Large intestine (tissue), 12 donors: ENCODE measurements around the gene CNGA2. TPM values are rescaled to one million over a fixed set of nuclear protein-coding genes. Genes with fewer than 3 reads are reported as not detected.
"Not testable (repeated sequence)": the region's sequence is repeated elsewhere in the genome, so short reads cannot be mapped to it uniquely, and the experiment has no call there.

ENCODE experiments used
- DNase-seq, 2 donors: peaks; one replicate each; pipeline versions ENCODE4 v3.0.0 to v3.0.0-alpha.2; 2013
- H3K27ac ChIP-seq: one replicate; pipeline ENCODE4 v1.5.1; 2013; ENCODE audit warnings: low read length
- H3K27me3 ChIP-seq: 2 replicates; pipeline ENCODE4 v1.6.1; 2013; ENCODE audit warnings: low read length; ENCODE audit not compliant: control insufficient read depth, insufficient read depth
- H3K36me3 ChIP-seq: 2 replicates; pipeline ENCODE4 v1.6.1; 2013; ENCODE audit warnings: low read length; ENCODE audit not compliant: control insufficient read depth, insufficient read depth
- H3K4me1 ChIP-seq: one replicate; pipeline ENCODE4 v1.6.1; 2013; ENCODE audit warnings: low read length; ENCODE audit not compliant: control insufficient read depth, insufficient read depth
- H3K4me3 ChIP-seq: one replicate; pipeline ENCODE4 v1.5.1; 2013; ENCODE audit warnings: low read length
- H3K9me3 ChIP-seq: one replicate; pipeline ENCODE4 v1.6.1; 2013; ENCODE audit warnings: mild to moderate bottlenecking, low read depth, low read length, moderate library complexity; ENCODE audit not compliant: control insufficient read depth
- WGBS: methylation state at CpG from one replicate; pipeline ENCODE4 v1.1.5; 2013; ENCODE audit warnings: low lambda C conversion rate; ENCODE audit not compliant: insufficient coverage; 5-methylcytosine and 5-hydroxymethylcytosine counted together
- long read RNA-seq, 11 donors: transcript quantifications; one replicate each; lab custom pipeline, GENCODE V29; 2026
- polyA plus RNA-seq: library from polyadenylated mRNA; unstranded; fragments of 120-200 nt; gene quantifications from one replicate; pipeline ENCODE4 v1.2.1, GENCODE V29; 2013

Gene CNGA2
- polyA plus RNA-seq = not detected
- long read RNA-seq, donor 1 = 0 reads
- long read RNA-seq, donor 2 = 0 reads
- long read RNA-seq, donor 3 = 0 reads
- long read RNA-seq, donor 4 = 0 reads
- long read RNA-seq, donor 5 = 0 reads
- long read RNA-seq, donor 6 = 0 reads
- long read RNA-seq, donor 7 = 0 reads
- long read RNA-seq, donor 8 = 0 reads
- long read RNA-seq, donor 9 = 0 reads
- long read RNA-seq, donor 10 = 0 reads
- long read RNA-seq, donor 11 = 0 reads

DNA sequence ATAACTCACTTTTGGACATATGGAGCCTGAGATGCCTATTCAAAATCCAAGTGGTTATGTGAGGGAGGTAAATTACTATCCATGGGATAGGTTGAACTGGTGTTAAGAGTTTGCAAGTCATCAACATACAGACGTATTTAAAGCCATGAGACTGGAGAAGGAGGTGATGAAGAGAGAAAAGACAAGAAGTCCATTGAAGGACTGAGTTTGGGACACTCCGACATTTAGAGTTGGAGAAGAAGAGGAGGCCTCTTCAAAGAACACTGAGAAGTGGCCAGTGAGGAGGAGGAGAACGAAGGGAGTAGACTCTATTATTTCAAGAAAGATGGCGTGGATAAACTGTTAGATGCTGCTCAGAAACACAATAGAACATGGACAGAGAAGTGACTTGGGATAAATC lies at the start of gene CNGA2:
CNGA2 (plus strand) TSS at position 301 of the 400 bp plus-strand sequence. CDS start 3,738 bp downstream, outside the sequence.
- no peak within 1 kb of the TSS for H3K27ac ChIP-seq

DNA sequence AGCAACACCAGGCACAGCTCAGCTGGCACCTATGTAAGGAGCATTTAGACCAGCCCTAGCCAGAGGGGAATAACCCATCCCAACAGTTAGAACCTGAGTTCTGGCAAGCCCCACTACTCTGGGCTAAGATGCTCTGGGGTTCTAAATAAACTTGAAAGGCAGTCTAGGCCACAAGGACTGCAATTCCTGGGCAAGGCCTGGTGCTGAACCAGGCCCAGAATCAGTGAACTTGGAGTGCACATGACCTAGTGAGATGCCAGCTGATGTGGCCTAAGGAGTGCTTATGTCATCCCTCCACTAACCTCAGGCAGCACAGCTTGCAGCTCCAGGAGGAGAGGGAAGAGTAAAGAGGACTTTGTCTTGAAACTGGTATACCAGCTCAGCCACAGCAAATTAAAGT lies 46.9 kb upstream of the CNGA2 start:
- H3K9me3 ChIP-seq = no peaks in the 10 kb centered on the region
- no peaks in the 10 kb centered on the region for H3K4me1 ChIP-seq
- no peak for DNase-seq

More for the DNA sequence above, at the start of gene CNGA2:
- Histone ChIP-seq H3K27me3 (no peaks in the 10 kb centered on the region), H3K36me3 (no peaks in the 10 kb centered on the region), H3K4me3 (no peak within 1 kb of the TSS), H3K9me3 (no peaks in the 10 kb centered on the region), H3K4me1 (no peaks in the 10 kb centered on the region)
- no peak for DNase-seq
- no CpG with 5 or more reads among the region's 4 CpGs for WGBS

DNA sequence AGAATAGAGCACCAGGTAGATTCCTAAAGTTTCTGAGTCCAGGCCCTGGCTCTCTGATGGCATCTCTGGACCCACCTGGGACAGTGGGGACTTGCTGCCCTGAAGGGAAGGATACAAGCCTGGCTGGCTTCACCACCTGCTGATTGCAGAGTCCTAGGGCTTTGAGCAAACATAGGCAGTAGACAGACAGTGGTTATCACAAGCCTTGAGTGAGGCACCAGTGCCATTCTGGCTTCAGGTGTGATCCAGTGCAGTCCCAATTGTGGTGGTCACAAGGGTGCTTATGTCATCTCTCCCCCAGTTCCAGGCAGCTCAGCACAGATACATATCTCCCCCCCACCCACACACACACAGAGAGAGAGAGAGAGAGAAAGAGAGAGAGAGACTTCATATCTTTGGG lies 45.9 kb upstream of the CNGA2 start:
- no peak for DNase-seq
- H3K4me1 ChIP-seq = no peaks in the 10 kb centered on the region
- no peaks in the 10 kb centered on the region for H3K36me3 ChIP-seq
- no peaks in the 10 kb centered on the region for H3K9me3 ChIP-seq
- H3K27ac ChIP-seq = no peak overlapping the region
- no peak overlapping the region for H3K4me3 ChIP-seq
- no peaks in the 10 kb centered on the region for H3K27me3 ChIP-seq

More for the DNA sequence above, 46.9 kb upstream of the CNGA2 start:
- no peak overlapping the region for H3K4me3 ChIP-seq
- H3K36me3 ChIP-seq = no peaks in the 10 kb centered on the region
- no peaks in the 10 kb centered on the region for H3K27me3 ChIP-seq
- H3K27ac ChIP-seq = no peak overlapping the region

DNA sequence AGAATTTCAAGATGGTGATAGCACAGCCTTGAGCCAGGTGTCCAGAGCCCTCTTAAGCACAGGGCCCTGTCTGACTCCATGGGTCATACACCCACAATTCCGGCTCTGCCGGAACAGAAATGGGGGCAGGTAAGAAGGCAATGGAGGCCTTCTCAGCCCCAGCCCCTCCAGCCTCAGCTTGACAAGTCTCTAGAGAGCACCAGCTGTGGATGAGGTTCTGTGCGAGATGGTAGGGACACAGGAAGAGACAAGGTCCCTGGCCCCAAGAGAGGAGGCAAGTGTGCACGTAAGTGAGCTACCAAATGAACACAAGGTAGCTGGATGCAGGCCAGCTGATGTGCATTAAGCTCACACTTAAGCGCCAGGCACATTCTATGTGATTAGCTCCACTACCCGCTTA lies 41.7 kb upstream of the CNGA2 start:
- no peak for DNase-seq
- WGBS = no CpG with 5 or more reads among the region's 6 CpGs
- no peak overlapping the region for H3K4me3 ChIP-seq
- peaks cover 12% of the 10 kb centered on the region for H3K27me3 ChIP-seq
- no peaks in the 10 kb centered on the region for H3K4me1 ChIP-seq
- H3K9me3 ChIP-seq = no peaks in the 10 kb centered on the region
- no peak overlapping the region for H3K27ac ChIP-seq
- H3K36me3 ChIP-seq = no peaks in the 10 kb centered on the region

DNA sequence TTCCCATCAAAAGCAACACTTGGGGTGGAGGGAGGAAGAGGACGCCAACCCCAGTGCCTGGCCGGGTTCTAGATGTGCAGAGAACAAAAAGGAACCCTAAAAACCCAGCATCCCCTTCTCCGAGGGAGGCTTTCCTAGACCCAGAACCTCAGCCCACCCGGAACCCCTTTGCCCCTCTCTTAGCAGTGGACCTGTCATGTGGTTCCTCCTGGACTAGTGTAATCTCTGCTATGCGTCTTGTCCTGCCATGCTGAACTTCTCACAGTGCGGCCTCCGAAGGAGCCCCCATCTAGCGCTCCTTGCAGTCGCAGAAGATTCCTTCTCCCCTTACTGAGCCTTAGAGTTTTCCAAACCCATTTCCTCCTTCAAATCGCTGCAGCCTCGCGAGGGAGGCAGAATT lies 40.4 kb upstream of the CNGA2 start:
- Histone ChIP-seq H3K9me3 (no peaks in the 10 kb centered on the region), H3K4me3 (no peak overlapping the region), H3K27me3 (peaks cover 12% of the 10 kb centered on the region), H3K27ac (no peak overlapping the region), H3K36me3 (no peaks in the 10 kb centered on the region), H3K4me1 (no peaks in the 10 kb centered on the region)
- no peak for DNase-seq
- no CpG with 5 or more reads among the region's 12 CpGs for WGBS

DNA sequence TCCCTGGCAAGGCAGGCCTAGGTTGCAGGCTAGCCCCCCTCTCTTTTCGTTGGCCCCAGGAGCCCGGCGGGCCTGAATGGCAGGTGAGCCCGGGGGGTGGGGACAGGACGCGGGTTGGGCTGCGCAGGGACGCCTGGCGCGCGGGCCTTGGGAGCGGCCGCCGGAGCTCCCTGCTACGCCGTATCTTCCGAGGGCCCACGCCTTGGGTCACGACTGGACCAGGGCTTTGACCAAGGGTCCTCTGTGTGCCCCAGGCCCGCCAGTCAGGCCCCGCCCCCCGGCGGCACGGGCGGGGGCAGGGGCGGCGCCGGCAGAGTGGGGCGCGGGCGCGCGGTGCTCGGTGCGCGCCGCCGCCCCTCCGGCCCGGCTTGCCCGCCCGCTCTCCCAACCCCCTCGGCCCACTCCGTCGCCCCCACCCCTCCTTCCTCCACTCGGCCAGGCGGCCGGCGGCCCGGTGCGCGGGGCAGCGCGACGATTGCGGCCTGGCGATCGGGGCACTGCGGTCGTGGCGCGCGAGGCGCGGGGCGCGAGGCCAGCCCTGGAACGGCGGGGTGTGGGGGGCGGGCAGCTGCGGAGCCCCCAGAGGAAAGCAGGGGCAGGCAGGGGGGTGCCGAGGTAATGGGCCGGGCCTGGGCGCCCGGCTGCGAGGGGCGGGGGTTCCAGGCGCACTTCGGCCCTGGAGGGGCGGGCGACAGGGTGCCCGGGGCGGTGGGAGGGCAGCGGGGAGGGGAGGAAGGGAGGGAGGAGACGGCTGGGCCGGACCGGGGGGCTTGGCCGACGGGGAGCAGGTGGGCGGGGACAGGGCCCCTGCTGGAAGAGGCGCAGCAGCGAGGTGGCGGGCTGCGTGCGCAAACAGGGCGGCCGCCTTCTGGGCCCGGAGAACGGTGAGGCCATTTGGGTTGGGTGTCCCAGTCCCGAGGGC lies 39.6 kb upstream of the CNGA2 start, which contains the start of gene PRRG3:
PRRG3 (plus strand) TSS at position 798 of the 922 bp plus-strand sequence. CDS start 3,357 bp downstream, outside the sequence.
- no peaks in the 10 kb centered on the region for H3K9me3 ChIP-seq
- peaks cover 12% of the 10 kb centered on the region for H3K27me3 ChIP-seq
- no peak for DNase-seq
- no CpG with 5 or more reads among the region's 100 CpGs for WGBS
- H3K4me3 ChIP-seq = no peak within 1 kb of the TSS
- H3K36me3 ChIP-seq = no peaks in the 10 kb centered on the region
- no peak within 1 kb of the TSS for H3K27ac ChIP-seq
- no peaks in the 10 kb centered on the region for H3K4me1 ChIP-seq

DNA sequence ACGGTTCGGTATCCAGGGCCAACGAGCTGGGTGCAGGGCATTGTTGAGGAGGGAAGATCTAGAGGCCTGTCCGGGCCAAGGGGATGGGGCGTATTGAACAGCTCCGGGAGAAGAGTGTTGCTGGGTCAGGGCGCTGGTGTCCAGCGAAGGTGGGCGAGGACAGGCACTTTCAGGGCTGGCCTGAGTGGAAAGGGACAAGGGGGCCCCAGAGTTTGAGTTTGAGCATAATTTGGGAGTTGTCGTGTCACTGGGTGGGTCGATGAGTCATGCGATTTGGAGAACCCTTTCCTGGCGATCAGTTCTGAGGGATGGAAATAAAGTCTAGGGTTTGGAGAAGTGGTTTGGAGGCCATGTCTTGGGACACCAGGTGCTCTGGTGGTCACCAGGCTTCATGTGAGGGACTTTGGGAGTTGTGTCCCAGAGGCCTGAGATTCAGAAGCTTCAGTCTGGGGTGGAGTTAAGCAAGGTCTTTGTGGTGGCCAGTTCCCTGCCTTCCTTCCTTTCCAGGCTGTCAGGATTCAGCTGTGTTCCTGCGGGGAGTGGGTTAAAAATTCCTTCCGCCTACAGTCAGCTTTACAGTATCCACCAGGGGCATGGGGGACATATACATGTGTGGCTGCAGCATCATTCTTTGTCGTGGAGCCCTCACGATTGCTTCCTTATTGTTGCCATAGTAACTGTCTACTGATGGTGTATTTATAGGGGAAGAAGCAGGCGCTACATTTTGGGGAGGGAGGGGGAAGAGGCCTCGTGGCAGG lies 38.8 kb upstream of the CNGA2 start:
- no peak overlapping the region for H3K4me3 ChIP-seq
- H3K27me3 ChIP-seq = peaks cover 12% of the 10 kb centered on the region
- WGBS = no CpG with 5 or more reads among the region's 19 CpGs
- H3K9me3 ChIP-seq = no peaks in the 10 kb centered on the region
- no peaks in the 10 kb centered on the region for H3K36me3 ChIP-seq
- H3K27ac ChIP-seq = no peak overlapping the region
- DNase-seq = no peak
- H3K4me1 ChIP-seq = no peaks in the 10 kb centered on the region

DNA sequence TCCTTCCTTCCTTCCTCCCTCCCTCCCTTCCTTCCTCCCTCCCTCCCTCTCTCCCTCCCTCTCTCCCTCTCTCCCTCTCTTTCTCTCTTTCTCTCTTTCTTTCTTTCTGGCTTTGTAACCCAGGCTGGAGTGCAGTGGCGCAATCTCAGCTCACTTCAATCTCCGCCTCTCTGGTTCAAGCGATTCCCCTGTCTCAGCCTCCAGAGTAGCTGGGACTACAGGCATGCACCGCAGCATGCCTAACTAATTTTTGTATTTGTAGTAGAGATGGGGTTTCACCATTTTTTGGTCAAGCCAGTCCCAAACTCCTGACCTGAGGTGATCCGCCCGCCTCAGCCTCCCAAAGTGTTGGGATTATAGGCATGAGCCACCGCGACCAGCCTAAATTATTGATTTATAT lies 37.5 kb upstream of the CNGA2 start:
- H3K4me3 ChIP-seq, H3K27ac ChIP-seq, H3K36me3 ChIP-seq, DNase-seq, H3K4me1 ChIP-seq, H3K9me3 ChIP-seq: not testable (repeated sequence)
- peaks cover 12% of the 10 kb centered on the region for H3K27me3 ChIP-seq
- no CpG with 5 or more reads among the region's 8 CpGs for WGBS

DNA sequence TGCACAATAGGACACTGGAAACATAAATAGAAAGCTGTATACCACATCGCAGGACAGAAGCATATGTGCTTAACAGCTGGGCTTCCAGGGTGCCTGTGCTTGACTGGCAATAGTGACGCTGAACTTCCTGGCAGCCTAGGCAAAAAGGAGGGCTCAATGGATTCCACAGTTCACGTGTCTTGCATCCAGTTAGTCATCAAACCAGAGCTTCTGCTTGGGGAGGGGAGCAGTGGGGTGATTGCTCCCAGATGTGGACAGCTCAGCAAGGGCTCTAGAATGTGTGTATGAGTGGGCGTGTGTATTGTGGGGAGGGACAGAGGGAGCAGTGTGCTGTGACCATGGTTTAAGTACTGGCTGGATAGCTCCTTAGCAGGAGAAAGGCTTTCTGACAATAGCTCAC lies 37.0 kb upstream of the CNGA2 start:
- Histone ChIP-seq H3K9me3 (no peaks in the 10 kb centered on the region), H3K36me3 (no peaks in the 10 kb centered on the region), H3K27me3 (peaks cover 12% of the 10 kb centered on the region), H3K4me1 (no peaks in the 10 kb centered on the region), H3K4me3 (no peak overlapping the region), H3K27ac (no peak overlapping the region)
- no peak for DNase-seq
- WGBS = no CpG with 5 or more reads among the region's 4 CpGs

DNA sequence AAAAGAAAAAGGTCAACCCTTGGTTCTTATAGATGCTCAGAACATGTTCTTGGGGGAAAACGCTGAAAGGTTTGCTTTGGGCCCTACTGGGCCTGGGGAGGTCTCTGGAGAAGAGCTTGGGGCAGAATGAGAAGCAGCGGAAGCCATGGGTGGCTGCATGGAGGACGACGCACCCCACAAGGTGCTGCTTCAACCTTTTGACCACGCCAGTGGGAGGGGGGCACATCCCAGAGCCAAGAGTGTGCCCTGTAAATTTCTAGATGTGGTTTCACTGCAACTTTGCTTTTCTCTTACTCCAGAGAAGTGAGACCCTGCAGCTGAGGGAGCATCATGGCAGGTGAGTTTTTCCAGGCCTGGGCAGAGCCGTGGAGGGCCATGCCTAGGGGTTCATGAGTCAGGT lies 36.1 kb upstream of the CNGA2 start:
- no CpG with 5 or more reads among the region's 6 CpGs for WGBS
- H3K27ac ChIP-seq = no peak overlapping the region
- H3K4me1 ChIP-seq = no peaks in the 10 kb centered on the region
- no peak for DNase-seq
- H3K4me3 ChIP-seq = no peak overlapping the region
- peaks cover 12% of the 10 kb centered on the region for H3K27me3 ChIP-seq
- no peaks in the 10 kb centered on the region for H3K9me3 ChIP-seq
- H3K36me3 ChIP-seq = no peaks in the 10 kb centered on the region
